HG03457 (cell line): ENCODE results near the gene PRR16.
"Not testable (repeated sequence)": the region's sequence is repeated elsewhere in the genome, so short reads cannot be mapped to it uniquely, and the experiment has no call there.

Source experiments
- ATAC-seq: cut with Tn5 transposase; IDR thresholded peaks from one replicate; pipeline ENCODE4 v1.9.1; 2021; ENCODE audit warnings: moderate number of reproducible peaks; ENCODE audit not compliant: unreplicated experiment

PRR16 gene

DNA sequence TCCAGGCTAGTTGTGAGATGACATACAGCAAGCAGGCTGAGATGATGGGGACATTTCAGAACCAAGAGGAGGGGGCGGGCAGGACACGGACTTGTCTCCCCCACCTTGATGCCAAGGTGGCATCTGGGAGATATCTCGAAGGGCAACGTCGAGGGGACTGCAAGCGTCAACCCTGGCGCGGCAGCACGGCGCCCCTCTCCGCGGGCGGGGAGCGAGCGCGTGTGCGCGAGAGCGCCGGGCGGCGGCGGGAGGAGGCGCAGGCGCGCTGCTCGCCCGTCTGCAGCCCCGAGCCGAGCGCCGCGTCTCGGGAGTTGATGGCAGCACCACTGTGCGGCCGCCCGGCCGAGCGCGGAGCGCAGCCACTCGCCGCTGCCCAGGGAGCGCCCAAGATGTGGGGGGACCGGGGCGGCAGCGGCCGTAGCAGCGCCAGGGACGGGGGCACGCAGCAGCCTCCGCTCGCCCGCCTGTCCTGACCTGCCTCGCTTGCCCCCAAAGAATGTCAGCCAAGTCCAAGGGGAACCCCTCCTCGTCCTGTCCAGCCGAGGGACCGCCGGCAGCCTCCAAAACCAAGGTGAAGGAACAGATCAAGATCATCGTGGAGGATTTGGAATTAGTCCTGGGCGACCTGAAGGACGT lies at the start of gene PRR16:
TSS of gene PRR16 (plus strand) at position 310 of the 636 bp plus-strand sequence.
- ATAC-seq, result peak; percentile 61

DNA sequence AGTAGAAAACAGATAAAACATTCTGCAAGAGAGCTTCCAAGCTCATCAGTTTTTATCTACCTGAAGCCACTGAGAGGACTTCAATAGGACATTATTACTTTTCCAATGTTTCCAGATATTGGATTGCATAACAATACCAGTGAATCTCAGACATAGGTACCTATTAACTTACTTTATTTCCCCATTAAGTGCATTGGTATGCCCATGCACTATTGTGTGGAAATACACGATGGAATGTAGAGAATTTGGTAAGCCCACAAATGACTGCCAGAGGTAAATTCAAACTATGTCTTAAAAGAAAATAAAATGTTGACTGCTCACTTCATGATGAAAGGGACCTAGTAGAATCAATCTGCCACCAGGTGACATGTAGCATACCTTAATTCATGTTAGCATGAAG lies 48.1 kb upstream of the PRR16 start:
- ATAC-seq, result no peak

DNA sequence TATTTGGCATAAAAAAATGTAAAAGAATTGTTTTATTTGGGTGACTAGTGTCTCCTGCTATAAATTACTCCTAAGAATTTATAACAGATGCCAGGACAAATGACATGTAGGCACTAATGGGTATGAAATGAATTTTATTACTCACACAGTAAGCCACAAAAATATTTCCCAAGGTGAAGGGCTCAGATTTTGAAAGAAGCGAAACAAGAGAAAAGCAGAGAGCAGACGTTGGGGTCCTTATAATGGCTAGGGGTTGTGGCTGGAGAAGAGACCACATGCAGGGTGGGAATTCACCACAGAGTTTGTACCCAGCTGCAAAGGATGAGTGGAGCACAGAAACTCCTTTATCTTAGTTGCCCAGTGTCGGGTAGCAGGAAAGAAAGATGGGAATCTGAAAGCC lies 45.0 kb upstream of the PRR16 start:
- no peak for ATAC-seq

DNA sequence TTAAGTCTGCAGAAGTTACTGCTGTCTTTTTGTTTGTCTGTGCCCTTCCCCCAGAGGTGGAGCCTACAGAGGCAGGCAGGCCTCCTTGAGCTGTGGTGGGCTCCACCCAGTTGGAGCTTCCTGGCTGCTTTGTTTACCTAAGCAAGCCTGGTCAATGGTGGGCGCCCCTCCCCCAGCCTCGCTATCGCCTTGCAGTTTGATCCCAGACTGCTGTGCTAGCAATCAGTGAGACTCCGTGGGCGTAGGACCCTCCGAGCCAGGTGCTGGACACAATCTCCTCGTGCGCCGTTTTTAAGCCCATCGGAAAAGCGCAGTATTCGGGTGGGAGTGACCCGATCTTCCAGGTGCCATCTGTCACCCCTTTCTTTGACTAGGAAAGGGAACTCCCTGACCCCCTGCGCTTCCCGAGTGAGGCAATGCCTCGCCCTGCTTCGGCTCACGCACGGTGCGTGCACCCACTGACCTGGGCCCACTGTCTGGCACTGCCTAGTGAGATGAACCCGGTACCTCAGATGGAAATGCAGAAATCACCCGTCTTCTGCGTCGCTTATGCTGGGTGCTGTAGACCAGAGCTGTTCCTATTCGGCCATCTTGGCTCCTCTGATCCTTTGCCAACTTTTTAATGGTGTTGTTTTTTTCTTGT lies 37.3 kb upstream of the PRR16 start:
- not testable (repeated sequence) for ATAC-seq

DNA sequence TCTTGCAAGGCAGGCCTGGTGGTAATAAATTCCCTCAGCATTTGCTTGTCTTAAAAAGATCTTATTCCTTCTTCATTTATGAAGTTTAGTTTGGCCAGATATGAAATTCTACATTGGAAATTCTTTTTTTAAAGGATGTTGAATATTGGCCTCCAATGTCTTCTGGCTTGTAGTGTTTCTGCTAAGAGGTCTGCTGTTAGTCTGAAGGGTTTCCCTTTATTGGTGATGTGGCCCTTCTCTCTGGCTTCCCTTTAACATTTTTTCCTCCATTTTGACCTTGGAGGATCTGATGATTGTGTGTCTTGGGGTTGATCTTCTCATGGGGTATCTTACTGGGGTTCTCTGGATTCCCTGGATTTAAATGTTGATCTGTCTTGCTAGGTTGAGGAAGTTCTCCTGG lies 33.5 kb upstream of the PRR16 start:
- no peak for ATAC-seq

DNA sequence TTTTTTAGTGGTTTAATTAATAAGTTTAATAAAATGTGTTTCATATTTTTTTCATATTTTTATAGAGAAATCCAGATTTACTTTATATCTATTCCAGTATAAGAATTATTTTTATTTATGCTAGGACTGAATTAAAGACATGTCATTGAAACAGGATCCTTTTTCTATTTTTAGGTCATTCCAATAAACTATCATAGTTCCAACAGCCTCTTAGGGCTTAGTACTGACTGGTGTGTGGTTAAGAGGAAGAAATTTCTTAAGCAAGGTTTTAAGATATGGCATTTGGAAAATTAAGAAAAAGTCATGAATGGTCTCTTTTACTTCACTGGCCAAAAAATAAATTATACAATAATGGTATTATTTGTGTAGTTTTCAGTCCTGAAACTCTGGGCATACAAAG lies 31.2 kb upstream of the PRR16 start:
- no peak for ATAC-seq

DNA sequence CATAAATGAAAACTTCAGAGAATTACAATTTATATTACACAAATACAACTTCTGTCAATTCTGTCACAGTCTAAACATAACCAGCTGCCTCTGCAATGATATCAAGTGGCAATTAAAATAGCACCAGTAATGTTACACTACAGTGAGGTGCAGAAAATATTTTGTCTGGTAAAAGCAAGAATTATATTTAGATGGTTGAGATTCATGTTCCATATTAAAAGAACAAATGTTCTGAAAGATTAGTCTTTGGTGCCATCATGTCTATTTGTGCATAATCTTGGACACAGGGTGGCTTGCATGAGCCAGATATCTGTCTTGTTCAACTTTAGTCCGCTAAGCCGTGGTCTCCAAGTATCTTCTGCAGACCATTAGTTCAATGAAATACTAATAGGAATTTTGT lies 29.0 kb upstream of the PRR16 start:
- ATAC-seq, result no peak

DNA sequence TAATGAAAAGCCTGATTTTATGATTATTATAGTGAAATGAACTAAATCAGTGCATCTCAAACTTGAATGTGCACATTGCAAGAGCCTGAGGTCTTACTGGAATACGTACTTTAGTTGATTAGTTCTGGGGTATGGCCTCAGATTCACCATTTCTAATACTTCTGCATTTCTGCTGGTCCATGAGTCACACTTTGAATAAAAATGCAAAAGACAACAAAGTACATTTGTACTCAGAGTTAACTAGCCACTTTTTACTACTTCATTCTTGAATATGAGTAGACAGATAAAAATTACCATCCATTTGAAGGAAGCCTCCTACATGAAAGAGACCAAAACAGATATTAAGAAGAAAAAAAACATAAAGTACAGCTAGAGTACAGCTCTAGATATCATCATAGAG lies 27.1 kb upstream of the PRR16 start:
- ATAC-seq, result no peak

DNA sequence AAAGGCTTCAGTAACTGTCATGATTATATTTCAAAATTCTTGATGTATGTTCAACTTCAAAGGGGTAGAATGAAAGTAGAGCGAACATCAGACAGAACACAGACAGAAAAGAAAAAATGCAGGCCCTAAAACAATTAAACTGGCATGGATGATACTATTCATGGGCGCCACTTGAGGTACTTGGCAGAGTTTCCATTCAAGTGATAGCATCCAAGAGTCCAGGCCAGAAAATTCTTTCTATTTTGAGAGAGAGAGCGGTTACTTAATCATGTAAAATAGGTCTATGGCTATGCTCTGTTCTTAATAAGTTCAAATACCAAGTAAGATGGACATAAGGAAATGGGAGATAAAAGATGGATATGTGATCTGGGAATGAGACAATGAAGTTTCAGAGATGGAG lies 21.4 kb upstream of the PRR16 start:
- ATAC-seq, result no peak

DNA sequence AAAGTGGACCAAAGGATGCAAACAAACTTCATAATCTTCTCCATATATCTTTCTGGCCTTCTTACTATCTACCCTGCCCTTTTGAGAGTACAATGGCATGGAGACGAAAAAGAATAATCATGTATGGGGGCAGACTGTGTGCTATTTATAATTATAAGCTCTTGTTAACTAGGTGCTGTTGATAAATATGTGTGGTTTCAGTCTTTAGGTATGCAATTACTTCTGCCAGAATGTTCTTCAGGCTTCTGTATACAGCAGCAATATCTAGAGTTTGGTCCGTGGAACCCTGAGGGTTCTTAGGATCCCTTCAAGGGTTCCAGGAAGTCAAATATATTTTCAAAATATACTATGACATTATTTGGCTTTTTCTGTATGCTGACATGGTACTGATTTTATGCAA lies 20.5 kb upstream of the PRR16 start:
- no peak for ATAC-seq

DNA sequence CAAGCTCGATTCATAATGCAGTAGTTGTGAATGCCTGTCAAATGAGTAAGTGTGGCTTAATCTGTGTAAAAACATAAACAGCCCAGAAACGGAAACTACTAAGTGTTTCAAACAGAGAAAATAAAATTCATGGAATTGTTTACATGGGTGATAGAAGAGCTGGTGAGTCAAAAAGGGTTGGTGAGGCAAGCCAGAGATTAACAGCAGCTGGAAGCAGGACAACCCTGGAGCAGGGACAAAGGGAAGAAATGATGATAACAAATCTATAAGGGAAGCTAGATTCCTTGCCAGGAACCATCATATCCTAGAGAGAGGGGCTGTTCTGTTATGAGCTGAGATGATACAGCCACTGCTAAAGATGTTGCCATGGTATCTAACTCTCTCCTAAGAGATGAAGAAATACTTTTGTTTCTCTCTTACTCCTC lies 18.0 kb upstream of the PRR16 start:
- no peak for ATAC-seq

DNA sequence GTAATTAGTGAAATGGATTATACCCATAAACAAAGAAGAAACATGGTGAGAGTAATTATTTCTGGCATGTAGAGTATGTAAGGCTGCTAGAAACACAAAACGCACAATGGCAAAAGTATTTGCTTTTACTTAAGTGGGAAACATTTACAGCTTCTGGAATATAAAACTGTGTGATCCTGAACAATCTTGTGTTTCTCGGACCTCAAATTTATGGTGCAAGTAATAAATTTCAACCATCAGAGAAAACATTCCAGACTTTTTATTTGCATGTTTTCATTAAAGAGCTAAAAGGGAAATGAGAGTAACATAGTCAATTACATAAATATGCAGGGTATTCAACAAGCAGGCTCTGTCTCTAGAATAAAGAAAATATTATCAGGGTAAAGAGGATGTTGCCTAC lies 17.2 kb upstream of the PRR16 start:
- no peak for ATAC-seq

DNA sequence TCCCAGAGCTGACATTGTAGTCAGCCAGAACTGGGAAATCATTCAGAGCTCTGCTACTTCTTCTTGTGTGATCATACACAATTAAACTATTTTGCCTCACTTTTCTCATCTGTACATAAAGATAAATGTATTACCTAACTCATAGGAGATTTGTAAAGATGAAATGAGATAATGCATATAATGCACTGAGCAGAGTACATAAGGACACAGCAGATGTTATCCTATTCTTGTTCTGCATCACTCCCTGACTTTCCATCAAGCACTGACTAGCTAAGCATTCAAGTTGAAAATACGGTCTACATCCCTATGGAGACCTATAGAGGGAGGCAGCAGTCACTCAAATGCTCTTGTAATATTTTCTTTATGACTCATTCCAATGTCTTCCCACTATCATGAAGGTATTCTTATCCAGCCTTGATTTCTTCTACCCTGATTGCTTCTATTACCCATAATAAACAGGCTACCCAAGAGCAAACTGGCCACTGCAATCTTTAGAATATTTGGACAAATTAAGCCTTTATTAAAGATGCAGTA lies 16.3 kb upstream of the PRR16 start:
- no peak for ATAC-seq

DNA sequence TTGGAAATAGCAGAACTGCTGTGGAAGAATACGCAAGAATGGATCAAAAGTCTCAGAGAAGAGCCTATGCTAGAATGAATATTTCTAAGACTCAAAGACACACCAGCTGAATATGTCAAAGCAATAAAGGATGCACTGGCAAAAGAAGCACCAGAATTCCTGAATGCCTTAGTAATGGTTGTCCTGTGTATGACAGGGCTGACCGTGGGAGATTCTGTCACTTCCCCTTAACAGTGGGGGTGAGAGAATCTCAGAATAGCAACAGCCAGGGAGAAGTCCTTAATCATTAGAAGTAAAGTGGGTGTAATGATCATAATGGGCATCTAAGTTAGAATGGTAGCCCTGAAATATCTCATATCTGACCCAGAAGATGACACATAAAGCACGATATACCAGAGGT lies 14.6 kb upstream of the PRR16 start:
- ATAC-seq, result no peak

DNA sequence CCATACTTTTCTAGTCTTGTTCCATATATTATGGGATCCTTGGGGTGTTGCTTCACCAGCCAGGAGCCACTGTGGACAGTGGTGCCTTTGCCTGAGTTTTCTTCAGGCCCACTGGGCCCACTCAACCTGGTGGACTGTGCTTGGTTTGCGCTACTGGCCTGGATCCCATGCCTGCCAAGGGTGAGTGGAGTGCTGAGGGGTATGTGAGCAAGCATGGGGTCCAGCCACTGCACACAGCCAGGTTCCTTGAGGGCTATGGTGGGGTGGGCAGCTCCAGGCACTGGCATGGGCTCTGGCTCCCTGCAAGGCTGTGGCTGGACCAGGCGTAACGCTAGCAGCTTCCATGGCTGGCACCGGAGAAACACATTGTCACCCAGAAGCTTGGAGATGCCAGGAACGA lies 13.2 kb upstream of the PRR16 start:
- no peak for ATAC-seq

DNA sequence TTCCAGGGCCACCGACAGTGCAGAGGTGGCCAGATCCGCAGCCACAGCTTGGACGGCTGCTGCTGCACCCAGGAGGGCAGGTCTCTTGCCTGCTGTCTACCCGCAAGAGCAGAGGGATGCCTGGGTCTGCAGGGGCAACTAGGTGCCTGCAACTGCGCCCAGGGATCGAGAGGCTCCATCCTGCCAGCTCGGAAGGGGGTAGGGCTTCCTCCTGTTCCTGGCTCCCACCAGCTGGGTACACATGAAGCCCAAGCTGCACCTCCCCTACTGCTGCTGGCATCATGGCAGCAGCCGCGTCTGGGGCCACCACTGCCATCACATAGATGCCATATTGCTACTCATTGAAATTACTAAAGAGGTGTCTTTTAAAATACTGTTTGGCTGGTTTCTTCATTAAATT lies 12.7 kb upstream of the PRR16 start:
- no peak for ATAC-seq

DNA sequence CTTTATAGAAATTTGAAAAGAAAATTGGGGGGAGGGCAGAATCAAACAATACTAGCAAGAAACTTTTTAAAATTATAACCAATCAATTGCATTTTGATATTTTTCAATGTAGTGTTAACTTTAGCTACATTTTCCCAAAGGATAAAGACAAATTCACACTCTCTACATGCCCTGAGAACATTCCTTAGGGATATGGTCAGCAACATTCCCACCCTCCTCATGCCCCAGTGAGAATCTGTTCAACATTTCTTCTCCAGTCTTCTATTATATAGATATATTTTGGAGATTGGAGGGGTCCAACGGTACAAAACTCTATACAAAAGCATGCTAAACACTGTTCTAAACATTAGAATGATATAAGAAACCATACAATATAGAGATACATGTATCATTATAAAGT lies 11.6 kb upstream of the PRR16 start:
- ATAC-seq, result no peak

DNA sequence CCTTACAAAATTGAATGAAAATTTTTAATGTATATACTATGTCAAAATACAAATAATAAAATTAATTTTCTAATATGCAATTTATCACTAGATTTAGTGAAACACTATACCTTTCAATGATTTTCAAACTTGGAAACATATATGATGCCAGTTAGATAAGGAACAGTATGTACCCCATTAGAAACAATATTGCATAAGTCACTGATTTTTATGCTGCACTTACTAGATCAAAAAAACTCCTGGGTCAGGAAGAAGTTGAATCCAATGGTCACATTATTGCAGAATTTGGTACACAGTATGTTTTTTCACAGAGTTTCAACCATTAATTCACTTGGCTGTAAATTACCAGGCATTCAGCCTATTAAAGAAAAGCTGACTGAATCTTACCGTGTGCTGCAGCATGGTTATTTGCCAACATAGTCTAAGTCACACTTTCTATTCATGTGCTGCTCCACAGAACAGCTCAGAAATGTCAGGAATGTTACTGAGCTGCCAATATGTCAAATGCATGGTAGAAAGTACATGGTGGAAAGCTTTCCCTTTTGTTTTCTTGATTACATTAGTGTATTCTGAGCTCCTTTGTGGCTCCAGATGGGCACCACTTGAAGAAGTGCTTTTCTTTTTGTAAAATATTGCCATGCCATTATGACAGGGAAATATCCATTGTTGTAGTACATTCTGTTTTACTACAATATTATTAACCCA lies 9.9 kb upstream of the PRR16 start:
- ATAC-seq, result no peak

DNA sequence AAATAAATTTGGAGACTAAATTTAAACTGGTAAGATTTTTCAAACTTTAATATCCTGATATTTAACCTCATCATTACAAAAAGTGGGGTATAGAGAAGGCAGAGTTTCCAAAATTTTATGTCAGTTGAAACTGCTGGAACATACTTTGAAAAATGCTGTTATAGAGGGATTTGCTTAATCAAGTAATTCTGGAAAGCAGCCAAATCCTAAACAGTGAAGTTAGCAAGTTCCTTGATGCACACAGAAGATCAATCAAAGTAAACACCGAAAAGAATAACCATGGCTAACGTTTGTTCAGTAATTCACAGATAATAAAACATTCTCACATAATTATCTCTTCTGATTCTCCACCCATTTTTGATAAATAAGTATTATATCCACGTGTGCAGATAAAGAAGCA lies 8.1 kb upstream of the PRR16 start:
- ATAC-seq, result no peak

DNA sequence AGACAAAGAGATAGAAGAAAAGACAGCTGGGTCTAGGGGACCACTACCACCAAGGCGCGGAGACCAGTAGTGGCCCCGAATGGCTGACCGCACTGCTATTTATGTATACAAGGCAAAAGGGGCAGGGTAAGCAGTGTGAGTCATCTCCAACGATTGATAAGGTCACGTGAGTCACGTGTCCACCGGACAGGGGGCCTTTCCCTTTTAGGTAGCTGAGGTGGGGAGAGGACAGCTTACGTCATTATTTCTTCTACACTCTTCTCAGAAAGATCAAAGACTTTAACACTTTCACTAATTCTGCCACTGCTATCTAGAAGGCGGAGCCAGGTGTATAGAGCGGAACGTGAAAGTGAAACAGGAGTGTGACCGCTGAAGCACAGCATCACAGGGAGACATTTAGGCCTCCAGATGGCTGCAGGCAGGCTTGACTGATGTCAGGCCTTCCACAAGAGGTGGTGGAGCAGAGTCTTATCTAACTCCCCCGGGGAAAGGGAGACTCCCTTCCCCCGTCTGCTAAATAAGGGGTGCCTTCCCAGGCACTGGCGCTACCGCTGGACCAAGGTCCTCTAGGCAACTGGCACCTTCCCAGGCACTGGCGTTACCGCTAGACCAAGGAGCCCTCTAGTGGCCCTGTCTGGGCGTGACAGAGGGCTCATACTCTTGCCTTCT lies 6.1 kb upstream of the PRR16 start:
- ATAC-seq, result peak; percentile 75

DNA sequence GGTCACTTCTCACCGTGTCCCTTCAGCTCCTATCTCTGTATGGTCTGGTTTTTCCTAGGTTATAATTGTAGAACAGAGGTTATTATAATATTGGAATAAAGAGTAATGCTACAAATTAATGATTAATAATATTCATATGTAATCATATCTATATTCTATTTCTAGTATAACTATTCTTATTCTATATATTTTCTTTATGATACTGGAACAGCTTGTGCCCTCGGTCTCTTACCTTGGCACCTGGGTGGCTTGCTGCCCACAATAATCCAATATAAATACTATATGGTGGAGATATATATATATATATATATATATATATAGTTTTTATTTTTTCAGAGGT lies 5.6 kb upstream of the PRR16 start:
- ATAC-seq, result not testable (repeated sequence)

DNA sequence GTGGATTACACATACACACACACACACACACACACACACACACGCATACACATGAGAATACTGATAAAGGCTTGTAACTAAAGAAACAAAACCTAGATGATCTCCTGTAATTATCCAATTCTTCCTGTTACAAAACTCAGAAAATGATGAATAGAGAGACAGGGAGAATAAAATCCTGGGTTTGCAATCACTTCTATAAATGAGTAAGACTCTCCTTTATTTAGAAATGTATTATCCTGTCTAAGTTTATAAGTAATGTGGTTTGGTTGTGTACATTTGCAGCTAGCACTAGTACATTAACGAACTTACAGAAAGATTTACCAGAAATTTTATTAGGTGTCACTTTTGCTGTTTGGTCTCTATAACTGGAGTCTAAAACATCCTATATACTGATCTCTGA lies 2.8 kb upstream of the PRR16 start:
- ATAC-seq, result no peak
